Renal cortex interstitium (tissue), 11 donors: Measurements from ENCODE around the gene ZNF23. TPM values are rescaled to one million over a fixed set of nuclear protein-coding genes. Genes with fewer than 3 reads are reported as not detected.

Experiments
- DNase-seq, 11 donors: peaks; one replicate each; pipeline ENCODE4 v3.0.0-alpha.2; 2013; ENCODE audit warnings: low read depth in 9 of 11, low spot score in 4 of 11; ENCODE audit errors: extremely low read depth in 1 of 11
- polyA plus RNA-seq, 3 donors: library from polyadenylated mRNA; unstranded; fragments of 120-200 nt; gene quantifications; one replicate each; pipeline ENCODE4 v1.2.1, GENCODE V29; 2013; ENCODE audit not compliant: insufficient read length in 3 of 3

ZNF23 gene
- polyA plus RNA-seq, 3 donors = 13.7 to 19.4 (median 18.2) TPM

DNA sequence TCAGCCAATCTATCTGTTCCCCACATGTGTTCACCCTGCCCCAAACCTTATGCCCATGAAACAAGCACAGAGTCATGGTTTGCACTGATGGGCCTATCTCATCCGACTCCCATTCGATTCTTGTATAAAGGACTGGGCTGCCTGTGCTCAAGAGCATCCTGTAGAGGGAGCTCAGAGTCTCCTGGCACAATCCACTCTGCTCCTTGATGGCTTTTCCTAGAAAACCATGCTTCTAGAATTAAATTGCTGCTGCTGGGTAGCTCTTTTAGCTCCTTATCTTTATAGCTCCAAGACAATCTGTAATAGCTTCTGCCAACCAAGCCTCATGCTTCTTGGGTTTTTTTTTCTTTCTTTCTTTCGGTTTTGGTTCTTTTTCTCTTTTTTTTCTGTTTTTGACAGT is 17.4 kb upstream of the ZNF23 start:
- DNase-seq = no peak

GRCh38 chr16:71476457-71477124 is 14.5 kb upstream of the ZNF23 start:
- DNase-seq = no peak

- no peak for DNase-seq
Observed at GRCh38 chr16:71474864-71475263, 12.8 kb upstream of the ZNF23 start.

GRCh38 chr16:71473891-71474290 is 11.8 kb upstream of the ZNF23 start:
- no peak for DNase-seq

GRCh38 chr16:71472931-71473330 is 10.9 kb upstream of the ZNF23 start:
- DNase-seq = no peak

DNA sequence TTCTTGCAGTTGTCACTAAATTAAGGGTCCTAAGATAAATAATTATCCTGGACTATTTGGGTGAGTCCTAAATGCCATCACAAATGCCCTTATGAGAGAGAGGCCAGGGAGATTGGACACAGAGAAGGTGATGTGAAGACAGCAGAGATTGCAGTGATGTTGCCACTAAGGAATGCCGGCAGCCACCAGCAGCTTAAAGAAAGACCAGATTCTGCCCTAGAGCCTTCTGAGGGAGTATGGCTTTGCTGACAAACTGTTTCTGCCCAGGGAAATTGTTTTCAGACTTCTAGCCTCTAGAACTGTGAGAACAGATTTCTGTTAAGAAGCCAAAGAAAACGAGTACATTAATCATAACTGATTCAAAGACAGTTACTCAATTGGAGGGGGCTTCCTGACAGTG is 10.0 kb upstream of the ZNF23 start:
- no peak for DNase-seq

- DNase-seq = peak in 2 of 11 donors; percentile 42 to 48
Observed at GRCh38 chr16:71467810-71468209, 5.8 kb upstream of the ZNF23 start.

DNA sequence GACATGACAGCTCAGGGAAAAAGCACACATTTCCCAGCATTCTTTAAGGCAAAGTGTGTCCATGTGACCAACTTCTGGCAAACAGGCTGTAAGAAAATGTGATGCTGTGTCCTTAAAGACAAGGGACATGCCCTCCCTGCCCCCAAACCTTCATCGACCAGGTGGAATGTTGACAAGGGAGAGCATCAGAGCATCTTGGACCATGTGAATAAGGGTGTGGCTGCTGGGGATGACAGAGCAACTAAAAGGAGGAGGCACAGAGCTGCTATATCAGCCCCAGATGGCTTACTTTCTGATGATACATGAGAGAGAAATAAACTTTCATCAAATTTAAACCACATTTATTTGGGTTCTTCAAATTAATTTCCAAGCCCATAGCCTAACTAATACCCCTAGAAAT is 2.2 kb upstream of the ZNF23 start:
- DNase-seq = no peak

- no peak for DNase-seq
Observed at GRCh38 chr16:71460941-71461340, 1.1 kb downstream of the ZNF23 start.

DNA sequence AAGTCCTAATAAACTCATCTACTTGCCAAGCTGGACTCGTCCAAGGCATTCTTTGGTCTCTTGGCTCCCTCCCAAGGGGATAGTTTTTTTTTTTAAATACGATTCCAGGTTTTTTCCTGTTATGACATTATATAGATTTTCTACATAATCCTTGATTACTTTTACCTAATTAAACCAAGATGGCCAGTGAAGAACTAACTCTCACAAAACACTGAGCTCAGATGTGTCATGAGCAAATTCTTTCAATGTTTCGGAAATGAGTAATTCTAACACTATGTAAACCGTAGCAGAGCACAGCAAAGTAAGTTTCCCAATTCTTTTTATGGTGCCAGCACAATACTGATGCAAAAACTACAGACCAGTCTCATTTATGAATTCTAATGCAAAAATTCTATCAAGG is 1.8 kb downstream of the ZNF23 start:
- no peak for DNase-seq

DNA sequence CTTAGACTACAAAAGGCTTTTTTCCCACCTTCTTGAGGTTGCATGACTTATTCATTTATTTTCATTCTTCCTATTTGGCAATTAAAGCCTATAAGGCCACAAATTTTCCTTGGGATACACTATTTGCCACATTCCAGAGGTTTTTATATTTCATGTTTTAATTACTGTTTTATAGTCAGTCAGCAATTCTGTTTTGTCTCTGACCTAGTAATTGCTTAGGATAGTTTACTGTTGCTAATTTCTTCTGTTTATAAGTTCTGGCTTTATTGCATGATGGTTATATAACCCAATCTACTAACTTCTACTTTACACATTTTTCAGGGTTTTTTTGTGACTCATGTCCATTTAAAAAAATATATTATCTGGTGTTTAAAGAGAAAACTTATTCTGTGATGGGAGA is 2.5 kb downstream of the ZNF23 start:
- DNase-seq = no peak

DNA sequence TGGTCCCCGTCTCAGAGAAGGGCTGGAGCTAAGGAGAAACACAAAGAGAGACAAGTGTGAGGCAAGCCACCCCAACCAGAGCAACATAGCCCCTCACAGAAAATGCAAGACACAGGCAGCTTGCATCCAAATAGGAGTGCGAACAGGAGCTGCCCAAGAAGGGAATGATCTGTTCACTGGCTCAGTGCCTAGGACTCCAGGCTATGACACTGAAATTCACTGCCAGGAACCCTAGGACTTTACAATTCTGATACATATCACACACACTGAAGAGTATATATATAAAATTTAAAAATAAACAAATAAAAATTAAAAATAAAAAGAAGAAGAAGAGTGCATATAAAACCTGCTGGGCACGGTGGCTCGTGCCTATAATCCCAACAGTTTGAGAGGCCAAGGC is 5.2 kb downstream of the ZNF23 start:
- DNase-seq = no peak

DNA sequence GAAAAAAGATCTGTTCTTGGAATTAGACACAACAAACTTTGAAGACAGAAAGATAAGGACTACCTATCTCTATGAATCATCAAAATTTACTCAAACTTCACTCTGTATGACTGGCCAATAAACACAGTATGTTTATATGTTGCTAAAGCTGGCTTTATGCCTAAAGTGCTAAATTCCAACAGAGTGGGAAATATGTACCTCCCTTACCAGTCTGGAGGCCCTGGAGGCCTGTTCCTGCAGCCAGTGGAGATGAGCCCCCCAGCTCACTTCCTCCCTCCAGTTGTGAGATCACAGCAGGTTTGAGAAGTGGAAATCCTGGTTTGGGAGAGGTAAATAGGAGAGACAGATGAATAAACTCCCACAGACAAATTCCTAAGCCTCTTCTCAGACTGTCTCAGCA is 9.0 kb downstream of the ZNF23 start:
- DNase-seq = no peak

- no peak for DNase-seq
Observed at GRCh38 chr16:71449020-71449419, 13.0 kb downstream of the ZNF23 start.

DNA sequence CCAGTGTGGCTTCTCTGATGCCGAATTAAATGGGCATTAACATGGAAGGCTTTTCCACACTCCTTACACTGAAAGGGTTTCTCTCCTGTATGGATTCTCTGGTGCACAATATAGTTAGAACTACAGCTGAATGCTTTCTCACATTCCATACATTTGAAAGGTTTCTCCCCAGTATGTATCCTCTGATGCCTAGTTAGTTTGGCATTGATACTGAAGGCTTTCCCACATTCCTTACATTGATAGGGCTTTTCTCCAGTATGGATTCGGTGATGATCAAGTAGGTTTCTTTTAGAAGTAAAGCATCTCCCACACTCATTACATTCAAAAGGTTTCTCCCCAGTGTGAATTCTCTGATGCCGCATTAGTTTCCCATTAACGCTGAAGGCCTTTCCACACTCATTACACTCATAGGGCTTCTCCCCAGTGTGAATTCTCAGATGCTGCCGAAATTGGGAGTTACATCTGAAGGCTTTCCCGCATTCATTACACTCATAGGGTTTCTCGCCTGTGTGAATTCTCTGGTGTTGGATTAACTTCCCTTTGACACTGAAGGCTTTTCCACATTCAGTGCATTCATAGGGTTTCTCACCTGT is 13.7 kb downstream of the ZNF23 start:
- DNase-seq = no peak

GRCh38 chr16:71443714-71444113 is 18.3 kb downstream of the ZNF23 start:
- DNase-seq = no peak

- DNase-seq = no peak
Observed at GRCh38 chr16:71442051-71442440, 20.0 kb downstream of the ZNF23 start, which contains the start of gene TLE7. TSS of gene TLE7 (minus strand) at chr16:71442054. CDS start at chr16:71433324, 8,730 bp downstream.

DNA sequence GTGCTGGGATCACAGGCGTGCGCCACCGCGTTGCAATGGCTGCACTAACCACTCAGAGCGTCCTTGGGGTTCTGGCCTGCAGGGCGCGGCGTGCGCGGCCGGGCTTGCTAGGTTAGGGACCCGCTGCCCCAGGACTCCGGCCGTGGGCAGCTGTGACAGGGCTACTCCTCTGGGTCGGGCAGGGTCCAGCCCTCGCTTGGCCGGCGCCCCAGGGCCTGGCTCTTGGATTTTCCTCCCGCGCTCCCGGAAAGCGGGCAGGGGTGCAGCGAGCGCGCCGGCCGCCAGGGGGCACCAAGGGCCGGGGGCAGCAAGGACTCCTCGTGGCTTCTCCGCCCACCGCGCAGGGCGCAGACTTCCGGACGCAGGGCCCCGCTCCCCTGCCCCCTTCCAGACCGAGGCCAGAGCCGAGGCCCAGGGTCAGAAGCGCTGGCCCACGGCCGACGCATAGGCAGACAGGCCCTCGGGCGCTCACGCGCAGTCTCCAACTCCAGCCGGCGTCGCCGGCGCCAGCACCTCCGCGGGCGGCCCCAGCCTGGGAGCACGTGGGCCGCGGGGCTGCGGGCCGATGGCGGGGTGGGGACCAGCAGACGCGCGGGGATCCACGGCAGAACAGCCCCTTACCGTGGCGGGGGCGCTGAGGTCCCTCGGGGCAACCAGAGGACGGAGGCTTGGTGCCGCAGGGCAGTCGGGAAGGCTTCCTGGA is 20.5 kb downstream of the ZNF23 start:
- DNase-seq = no peak

DNA sequence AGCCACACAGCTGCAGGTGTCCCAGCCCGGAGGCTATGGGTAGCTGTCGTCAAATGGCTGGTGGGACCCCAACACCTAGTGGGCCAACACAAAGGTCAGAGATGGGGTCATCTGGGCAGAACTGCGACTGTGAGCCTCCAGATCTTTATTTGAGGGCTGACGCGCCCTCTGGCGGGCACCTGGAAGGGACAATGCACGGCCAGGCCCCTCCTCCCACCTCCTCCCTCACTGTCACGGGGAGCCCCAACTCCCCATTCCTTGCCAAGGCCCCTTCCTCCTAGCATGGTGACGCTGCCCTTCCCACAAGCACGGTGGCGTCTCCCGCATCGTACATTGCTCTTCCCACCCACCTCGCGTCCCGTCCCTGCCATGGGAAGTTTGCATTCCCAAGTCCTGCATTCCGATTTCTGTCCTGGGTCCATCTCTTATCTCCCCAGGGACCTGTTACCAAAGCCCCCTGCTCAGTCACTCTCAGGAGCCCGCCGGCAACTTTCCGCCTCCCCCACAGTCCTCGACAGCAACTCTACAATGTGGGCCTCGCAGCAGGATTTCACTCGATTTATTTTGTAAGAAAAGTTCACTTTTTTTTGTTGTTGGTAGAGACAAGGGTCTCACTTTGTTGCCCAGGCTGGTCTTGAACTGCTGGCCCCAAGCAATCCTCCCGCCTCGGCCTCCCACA is 21.2 kb downstream of the ZNF23 start:
- DNase-seq = no peak

DNA sequence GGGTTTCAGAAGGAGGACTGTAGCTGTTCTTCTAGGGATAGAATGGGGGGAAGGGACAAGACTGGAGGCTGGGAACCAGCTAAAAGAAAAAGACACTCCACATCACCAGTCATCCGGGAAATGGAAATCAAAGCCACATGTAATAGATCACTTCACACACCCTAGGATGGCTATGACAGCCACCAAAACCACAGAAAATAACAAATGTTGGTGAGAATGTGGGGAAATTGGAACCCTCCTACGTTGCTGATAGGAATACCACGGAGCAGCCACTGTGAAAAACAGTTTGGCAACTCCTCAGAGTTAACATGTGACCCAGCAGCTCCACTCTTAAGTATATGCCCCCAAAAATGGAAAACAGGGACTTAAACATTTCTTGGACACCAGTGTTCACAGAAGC is 22.5 kb downstream of the ZNF23 start:
- no peak for DNase-seq
